ENCODE data around the gene ATPAF2.

DNA sequence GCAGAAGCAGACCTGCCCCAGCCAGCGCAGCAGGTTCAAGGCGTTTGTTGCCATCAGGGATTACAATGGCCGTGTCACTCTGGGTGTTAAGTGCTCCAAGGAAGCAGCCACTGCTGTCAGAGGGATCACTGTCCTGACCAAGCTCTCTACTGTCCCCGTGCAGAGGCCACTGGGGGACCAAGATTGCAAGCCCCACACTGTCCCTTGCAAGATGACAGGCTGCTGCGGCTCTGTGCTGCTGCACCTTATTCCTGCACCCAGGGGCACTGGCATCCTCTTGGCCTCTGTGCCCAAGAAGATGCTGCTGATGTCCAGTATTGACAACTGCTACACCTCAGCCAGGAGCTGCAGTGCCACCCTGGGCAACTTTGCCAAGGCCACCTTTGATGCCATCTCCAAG, 27.7 kb downstream of the ATPAF2 start:
- TF ChIP-seq, protein P1, sequence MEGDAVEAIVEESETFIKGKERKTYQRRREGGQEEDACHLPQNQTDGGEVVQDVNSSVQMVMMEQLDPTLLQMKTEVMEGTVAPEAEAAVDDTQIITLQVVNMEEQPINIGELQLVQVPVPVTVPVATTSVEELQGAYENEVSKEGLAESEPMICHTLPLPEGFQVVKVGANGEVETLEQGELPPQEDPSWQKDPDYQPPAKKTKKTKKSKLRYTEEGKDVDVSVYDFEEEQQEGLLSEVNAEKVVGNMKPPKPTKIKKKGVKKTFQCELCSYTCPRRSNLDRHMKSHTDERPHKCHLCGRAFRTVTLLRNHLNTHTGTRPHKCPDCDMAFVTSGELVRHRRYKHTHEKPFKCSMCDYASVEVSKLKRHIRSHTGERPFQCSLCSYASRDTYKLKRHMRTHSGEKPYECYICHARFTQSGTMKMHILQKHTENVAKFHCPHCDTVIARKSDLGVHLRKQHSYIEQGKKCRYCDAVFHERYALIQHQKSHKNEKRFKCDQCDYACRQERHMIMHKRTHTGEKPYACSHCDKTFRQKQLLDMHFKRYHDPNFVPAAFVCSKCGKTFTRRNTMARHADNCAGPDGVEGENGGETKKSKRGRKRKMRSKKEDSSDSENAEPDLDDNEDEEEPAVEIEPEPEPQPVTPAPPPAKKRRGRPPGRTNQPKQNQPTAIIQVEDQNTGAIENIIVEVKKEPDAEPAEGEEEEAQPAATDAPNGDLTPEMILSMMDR (IDR thresholded peaks at IDR 0.05 in 2 of 3, conservative IDR thresholded peaks at IDR 0.05 in 1 of 3; ENCODE audit: borderline replicate concordance in 1 of 3, insufficient read depth in 1 of 3, low read depth in 2 of 3, low read length in 2 of 3): no peak
- no peak for TF ChIP-seq CBX3 (IDR thresholded peaks at IDR 0.05; ENCODE audit: low read depth)
- no peak for TF ChIP-seq EZH2 (IDR thresholded peaks at IDR 0.05)
- TF ChIP-seq POLR2A (IDR thresholded peaks at IDR 0.05; ENCODE audit: borderline replicate concordance, extremely low read depth, insufficient read depth, insufficient read length): no peak
- TF ChIP-seq TCF7L2 (IDR thresholded peaks at IDR 0.05; ENCODE audit: borderline replicate concordance, extremely low read depth, insufficient read depth, insufficient read length): no peak
- TF ChIP-seq JUND (IDR thresholded peaks at IDR 0.05): no peak
